DMS79 treated with DMSO at 0.1 percent for 48 hours (cell line): Measurements from ENCODE around the gene NTSR1.

Experiments
- DNase-seq: peaks from one replicate; lab custom pipeline; 2025; lab: John Stamatoyannopoulos, UW

Gene NTSR1

GRCh38 chr20:62694106-62694505, 14.5 kb upstream of the NTSR1 start:
- no peak for DNase-seq

GRCh38 chr20:62694868-62695267, 13.8 kb upstream of the NTSR1 start:
- DNase-seq, result peak; percentile 75

- DNase-seq, result no peak
These were observed 12.9 kb upstream of the NTSR1 start for GRCh38 chr20:62695448-62696414.

- peak; percentile 71 for DNase-seq
These were observed 12.1 kb upstream of the NTSR1 start for GRCh38 chr20:62696434-62696957.

GRCh38 chr20:62696989-62697388, 11.6 kb upstream of the NTSR1 start:
- no peak for DNase-seq

GRCh38 chr20:62697468-62697912, 11.1 kb upstream of the NTSR1 start:
- no peak for DNase-seq

GRCh38 chr20:62698231-62698630, 10.4 kb upstream of the NTSR1 start:
- no peak for DNase-seq

- DNase-seq, result no peak
These were observed 9.3 kb upstream of the NTSR1 start for GRCh38 chr20:62699296-62699695.

GRCh38 chr20:62699741-62700140, 8.9 kb upstream of the NTSR1 start:
- no peak for DNase-seq

- no peak for DNase-seq
These were observed 8.2 kb upstream of the NTSR1 start for GRCh38 chr20:62700261-62700930.

- no peak for DNase-seq
These were observed 7.2 kb upstream of the NTSR1 start for GRCh38 chr20:62701161-62702012.

GRCh38 chr20:62702013-62702300, 6.7 kb upstream of the NTSR1 start:
- DNase-seq, result no peak

- peak; percentile 33 for DNase-seq
These were observed 5.5 kb upstream of the NTSR1 start for GRCh38 chr20:62702895-62703852.

- DNase-seq, result no peak
These were observed 4.8 kb upstream of the NTSR1 start for GRCh38 chr20:62703853-62704228.

- DNase-seq, result peak; percentile 99
These were observed 4.2 kb upstream of the NTSR1 start for GRCh38 chr20:62704341-62704948.

GRCh38 chr20:62705627-62706026, 3.0 kb upstream of the NTSR1 start:
- no peak for DNase-seq

GRCh38 chr20:62706344-62706743, 2.3 kb upstream of the NTSR1 start:
- DNase-seq, result no peak

GRCh38 chr20:62706857-62707256, 1.8 kb upstream of the NTSR1 start:
- DNase-seq, result no peak

- no peak for DNase-seq
These were observed 1.2 kb upstream of the NTSR1 start for GRCh38 chr20:62707276-62707920.

GRCh38 chr20:62707921-62708521, 615 bp upstream of the NTSR1 start:
- peak; percentile 59 for DNase-seq
